ENCODE results near the gene SEMA3A. TPM values are rescaled to one million over a fixed set of nuclear protein-coding genes. Genes with fewer than 3 reads are reported as not detected.

The SEMA3A gene
- total RNA-seq, 1 experiment from 2014 or later = 54.7 TPM

DNA sequence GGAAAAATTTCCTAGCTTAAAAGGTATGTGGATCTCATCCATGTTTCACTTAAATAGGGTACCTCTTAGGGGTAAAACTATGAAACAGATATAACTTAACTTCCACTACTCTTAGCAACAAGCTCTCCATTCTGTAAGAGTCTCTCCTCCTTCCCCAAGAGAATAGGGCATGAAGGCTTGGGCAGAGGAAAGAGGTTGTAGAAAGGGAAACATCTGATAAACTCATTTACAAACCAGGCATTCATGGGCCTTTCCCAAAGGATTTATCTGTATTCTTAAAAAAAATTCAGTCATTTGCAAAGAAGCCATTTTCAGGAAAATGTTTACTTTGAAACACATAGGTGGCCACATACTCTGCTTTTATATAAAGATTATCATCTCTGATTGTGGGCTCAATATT is 82.7 kb downstream of the SEMA3A start:
- no peak for DNase-seq (ENCODE audit: low spot score)

DNA sequence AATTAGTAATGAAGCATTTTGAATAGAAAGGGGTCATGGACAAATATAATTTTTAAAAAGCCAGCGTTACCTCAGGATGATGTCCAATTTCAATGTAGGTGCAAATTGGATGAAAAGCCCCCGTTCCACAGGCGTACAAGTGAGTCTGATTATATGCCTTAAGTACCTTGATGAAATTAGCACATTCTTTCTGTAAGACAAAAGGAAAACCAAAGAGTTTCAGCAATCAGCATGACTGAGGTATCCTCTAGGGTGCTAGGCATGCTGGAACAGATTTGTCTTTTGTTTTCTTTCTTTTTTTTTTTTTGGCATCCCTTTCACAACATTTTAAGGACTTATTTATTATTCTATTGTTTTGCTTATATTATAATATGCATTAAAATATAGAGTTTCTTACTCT is 84.2 kb downstream of the SEMA3A start:
- DNase-seq (ENCODE audit: low spot score) = no peak

DNA sequence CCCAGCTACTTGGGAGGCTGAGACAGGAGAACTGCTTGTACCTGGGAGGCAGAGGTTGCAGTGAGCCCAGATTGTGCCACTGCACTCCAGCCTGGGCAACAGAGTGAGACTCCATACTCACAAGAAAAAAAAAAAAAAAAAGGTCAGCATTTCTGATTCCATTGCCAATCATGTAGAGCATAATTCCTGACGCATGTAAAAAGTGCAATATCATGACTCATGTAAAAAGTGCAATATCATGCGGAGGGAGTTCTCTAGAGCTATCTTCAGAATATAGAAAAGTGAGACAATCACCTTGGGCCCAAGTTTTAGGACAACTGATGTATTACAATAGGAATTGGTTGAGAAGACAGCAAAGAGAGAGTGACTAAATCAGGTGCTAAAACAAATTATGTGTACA is 85.8 kb downstream of the SEMA3A start:
- DNase-seq (ENCODE audit: low spot score) = no peak

DNA sequence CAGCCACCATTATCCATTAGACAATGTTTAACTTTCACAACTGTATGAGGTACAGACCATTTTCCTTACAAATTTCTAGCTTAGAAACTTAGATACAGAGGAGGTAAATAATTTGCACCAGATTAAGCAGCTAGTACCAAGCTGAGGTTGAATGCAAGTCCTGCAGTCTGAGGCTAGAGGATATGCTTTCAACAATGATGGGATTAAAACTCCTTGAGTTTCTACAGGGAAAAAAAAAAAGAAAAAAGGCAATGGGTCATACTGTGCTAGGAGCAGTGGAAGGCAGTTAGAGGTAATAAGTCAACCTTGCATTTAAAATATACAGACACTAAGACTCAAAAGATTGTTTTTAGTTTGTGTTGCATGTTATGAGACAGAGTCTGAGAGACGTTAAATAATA is 86.5 kb downstream of the SEMA3A start:
- DNase-seq (ENCODE audit: low spot score) = no peak

DNA sequence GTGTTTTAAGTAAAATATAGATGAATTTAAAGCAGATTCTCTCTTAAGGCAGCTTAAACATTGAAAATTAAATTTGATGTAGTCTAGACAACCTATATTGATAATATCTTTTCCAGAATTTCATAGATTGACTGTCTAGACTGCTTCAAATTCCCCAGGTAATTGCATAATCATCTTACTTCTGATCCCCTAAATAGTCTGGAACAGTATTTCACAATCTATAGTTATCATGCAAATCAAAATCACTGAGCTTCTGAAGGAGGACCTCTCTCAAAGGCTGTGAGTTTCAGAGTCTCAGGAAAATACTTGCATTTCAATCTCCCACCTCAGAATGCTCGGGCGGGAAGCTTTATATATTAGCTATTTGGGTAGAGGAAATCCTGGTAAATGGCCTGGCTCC is 87.3 kb downstream of the SEMA3A start:
- no peak for DNase-seq (ENCODE audit: low spot score)

DNA sequence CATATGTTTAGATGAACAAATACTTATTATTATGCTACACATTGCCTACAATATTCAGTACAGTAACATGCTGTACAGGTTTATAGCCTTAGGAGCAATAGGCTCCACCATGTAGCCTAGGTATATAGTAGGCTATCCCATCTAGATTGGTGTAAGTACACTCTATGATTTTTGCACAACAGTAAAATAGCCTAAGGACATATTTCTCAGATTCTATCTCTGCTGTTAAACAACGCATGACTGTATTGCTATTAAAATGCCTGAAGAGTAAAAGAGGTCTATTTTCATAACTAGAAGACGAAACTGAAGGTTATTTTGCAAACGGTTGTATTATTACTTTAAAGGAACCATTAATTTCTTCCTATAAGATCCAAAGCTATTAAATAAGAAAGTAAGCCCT is 88.3 kb downstream of the SEMA3A start:
- DNase-seq (ENCODE audit: low spot score) = no peak

DNA sequence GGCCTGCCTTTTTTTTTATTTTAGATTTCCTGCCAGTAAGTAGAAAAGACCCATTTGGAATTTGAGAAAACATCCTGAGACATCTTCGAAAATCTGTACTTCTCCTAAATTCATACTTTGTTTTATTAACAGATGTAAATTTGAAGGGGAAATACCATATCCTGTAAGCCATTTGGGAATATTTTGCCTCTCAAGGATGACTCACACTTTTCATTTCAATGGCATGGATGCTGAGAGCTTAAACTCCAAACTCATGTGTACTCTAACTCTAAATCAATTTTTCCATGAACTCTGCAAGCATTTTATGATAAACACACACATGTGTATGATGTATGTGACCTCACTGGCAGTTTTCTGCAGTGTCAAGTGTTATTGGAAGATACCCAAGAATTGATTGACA is 89.0 kb downstream of the SEMA3A start:
- no peak for DNase-seq (ENCODE audit: low spot score)

DNA sequence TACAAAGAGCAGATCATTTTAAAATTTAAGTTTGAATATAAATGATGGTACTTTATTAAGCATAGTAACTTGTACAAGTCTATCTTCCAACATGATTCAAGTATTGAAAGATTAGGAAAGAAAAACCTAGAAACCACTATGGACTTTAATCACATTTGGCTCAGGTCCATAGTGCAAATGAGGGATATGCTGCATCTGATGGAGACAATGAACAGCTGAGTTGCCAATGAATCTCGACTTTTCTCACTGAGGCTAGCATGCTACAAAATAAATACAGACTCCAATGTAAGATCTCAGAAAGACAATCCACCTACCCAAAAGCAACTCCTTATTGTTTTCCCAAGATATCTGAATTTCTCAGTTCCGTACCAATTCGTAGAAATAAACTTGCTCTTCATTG is 89.8 kb downstream of the SEMA3A start:
- DNase-seq (ENCODE audit: low spot score) = no peak

DNA sequence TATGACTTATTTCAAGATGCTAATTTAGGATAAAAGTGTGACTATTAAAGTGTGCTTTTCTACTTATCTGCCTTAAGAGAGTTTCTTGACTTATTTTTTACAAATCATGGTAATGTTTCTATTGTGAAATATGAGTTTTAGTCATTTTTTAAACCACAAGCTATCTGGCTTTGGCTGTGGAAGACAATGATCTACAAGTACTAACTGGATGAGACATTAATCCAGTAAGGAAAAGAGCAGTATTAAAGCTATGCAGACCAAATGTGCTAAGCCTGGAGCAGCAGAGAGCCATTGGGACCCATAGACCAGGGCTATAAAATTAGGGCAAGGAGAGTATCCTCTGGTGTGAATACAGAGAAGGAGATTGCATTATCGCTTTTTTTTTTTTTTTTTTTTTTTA is 92.4 kb downstream of the SEMA3A start:
- no peak for DNase-seq (ENCODE audit: low spot score)

DNA sequence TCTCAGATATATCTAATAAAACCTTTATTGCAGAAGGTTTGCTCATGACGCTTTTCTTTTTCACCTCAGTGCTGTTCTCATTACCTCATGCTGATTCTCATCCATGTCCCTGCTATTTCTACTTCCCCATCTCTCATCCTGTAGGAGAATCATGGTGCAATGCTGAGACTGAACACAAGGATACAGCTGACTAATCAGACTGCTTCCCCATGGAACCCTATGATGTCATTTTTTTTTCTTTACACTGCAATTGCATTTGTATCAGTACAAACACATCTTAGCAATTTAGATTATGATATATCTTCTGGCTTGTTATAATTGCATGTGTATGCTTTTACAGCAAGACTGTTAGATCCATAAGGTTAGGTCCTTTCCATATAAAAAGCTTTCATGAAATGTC is 93.7 kb downstream of the SEMA3A start:
- DNase-seq (ENCODE audit: low spot score) = peak; percentile 73

DNA sequence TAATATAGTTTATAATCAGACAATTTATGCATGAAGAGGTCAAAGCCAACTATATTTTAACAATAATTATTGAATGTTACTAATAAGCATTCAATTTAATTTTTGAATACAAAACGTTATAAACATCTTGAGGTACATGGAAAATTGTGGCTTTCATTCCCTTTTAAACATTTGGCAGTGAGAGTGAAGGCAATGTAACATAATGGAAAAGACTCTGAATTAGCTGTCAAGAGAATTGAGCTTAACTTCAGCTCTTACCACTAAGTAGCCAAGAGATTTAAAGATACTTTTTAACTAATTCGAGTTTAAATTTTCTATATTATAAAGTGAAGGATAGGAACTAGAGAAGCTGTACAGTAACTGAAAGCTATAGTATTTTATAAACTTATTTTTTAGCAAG is 98.6 kb downstream of the SEMA3A start:
- no peak for DNase-seq (ENCODE audit: low spot score)

DNA sequence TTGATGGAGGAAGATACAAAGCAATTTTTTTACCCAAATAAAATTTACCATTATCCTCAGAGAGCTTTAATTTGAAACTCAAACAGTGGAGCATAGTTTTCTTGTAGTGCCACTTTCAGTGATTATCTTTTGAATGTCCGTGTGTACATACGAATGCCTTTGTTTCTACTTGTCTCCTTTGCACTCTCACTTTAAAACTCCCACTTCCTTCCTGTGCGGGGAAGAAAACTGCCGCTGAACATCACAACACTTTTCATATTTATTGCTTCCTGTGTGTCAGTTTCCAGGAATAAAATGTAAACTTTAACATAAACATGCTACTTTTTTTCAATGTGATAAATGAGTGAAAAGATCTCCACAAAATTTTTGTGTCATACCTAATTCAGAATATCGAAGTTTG is 102.4 kb downstream of the SEMA3A start:
- DNase-seq (ENCODE audit: low spot score) = peak; percentile 32

DNA sequence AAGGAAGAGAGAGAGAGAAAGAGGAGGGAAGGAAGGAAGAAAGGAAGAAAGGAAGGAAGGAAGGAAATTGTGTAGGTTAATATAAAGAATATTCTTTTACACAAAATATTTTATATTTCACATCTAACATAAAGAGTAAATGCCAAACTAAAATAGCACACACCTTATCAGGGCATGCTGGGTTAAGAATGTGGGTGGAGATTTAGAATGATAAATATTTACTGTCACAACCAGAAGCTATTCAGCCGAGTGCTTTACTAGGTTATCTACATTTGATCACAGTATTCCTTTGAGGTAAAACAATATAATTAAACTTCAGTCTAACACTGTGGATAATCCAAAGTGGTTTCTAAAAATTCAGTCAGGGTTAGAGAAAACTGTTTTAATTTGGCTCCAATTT is 103.3 kb downstream of the SEMA3A start:
- no peak for DNase-seq (ENCODE audit: low spot score)

DNA sequence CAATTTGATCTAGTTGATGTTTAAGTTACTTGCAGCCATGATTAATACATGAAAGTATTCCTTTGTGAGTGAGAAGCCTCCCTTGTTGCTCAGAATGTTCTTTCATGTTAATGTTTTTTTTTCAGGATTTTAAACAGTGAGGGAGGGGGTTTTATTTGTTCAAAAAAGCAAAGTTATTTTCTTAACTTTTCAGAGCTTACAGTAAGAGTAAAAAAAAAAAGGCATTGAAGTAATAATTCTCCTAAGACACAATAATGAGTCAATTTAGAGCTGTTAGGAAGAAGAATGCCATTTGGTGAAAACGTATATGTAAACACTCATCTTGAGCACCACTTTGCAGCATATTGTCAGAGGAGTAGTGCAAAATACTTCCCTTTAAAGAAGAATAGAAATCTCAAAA is 105.8 kb downstream of the SEMA3A start:
- DNase-seq (ENCODE audit: low spot score) = no peak

DNA sequence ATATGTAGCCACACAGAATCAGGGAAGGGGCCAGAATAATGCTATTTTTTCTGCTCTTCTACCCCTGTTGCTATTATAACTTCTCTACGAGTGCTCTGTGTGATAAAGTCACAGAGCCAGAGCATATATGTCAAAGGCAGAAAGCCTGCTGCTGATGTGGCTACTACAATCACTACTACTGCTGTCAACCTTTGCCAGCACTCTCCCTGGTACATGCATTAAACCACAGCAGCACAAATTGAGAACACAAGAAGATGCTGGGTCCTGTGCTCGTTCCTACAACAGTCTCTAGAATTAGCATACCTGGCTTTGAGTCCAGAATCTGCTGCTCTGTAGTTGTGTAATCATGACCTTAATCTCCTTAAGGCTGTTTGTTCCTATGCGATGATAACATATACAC is 108.6 kb downstream of the SEMA3A start:
- no peak for DNase-seq (ENCODE audit: low spot score)

DNA sequence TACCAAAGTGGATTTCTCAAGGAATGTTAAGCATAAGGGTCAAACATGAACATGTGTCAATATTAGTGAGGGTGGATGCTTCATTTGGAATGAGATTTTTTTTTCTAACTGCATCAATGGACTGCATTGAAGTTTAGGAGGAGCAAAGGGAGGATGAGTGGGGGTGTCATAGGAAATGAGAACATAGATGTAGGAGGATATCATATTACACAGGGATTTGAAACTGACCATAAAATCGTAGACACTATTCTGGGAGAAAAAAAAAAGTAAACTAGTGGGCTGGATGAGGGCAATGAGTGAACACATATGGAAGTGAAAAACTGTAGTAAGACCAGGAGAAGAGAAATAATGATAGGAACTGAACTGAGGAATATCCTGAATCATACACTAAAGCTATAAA is 109.4 kb downstream of the SEMA3A start:
- DNase-seq (ENCODE audit: low spot score) = peak; percentile 70

DNA sequence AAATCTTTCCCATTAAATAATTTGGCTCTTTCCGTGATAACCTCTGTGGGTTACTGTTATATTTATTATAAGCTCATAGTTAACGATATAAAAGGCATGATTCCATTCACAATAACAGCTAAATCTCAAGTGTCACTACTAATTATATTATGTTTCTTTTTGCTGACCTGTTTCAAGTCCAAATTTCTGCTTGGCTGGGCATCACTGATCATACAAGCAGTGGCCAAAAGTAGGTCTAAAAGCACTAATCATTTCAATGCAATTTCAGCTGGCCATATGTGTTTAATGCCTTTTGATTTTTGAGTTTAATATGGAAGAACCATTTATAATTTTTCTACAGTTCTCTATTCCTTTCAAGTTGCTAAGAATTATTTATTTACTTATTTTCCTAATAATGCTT is 110.7 kb downstream of the SEMA3A start:
- no peak for DNase-seq (ENCODE audit: low spot score)

DNA sequence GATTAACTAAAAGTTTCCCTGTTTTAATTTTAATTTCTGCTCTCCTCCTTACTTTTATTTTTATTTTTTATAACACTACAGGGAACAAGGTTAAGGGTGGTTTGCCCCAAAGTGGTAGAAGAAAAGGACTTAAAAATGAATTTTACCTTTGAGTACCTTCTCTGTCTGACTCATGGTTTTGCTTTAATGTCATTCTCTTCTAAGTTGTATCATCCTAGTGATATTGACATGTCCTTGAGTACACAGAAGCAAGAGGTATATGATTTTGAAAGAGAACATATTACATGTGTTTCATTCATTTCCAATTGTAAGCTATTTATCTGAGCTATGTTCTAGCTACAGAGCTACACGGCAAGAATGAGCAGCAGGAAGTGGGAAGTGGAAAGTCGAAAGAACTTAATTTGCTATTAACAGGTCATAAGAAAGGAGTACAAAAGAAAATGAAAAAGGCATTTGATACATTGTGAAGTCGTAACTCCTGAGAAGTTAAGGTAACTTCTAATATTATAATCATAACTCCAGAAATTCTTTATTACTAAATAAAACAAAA is 112.5 kb downstream of the SEMA3A start:
- no peak for DNase-seq (ENCODE audit: low spot score)

DNA sequence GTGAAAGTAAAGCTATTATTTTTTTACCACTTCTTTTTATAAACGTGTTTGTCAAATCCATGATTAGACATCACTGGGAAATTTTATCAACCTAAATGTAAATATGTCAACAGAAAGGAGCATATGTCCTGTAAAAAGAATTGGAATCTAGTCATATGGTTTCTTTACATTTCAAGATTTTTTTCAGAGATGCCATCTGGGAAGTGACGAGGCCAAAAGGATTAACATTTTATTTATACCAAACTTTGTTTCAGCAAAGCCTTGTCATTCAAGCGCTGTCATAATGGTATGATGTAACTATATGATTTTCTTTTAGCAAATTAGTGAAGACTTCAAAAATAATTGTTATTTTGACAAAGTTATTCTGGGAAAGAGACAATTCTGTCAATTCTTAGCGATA is 117.3 kb downstream of the SEMA3A start:
- no peak for DNase-seq (ENCODE audit: low spot score)

DNA sequence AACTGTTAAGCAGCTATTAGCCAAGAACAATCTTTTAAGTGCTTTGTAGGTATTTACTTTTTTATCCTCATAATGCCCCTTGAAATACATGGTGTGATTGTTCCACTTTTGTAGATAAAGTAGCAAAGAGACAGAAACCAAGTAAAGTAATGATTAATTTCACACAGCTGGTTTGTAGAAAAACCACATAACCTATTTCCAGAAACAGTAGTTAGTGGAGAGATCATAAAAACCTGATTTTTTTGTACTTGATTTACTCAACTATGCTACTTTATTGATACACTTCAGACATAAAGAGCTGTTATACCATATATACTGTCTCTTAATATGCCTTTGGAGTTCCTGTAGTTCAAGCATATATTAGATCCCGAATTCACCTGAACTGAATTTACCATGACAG is 118.4 kb downstream of the SEMA3A start:
- DNase-seq (ENCODE audit: low spot score) = no peak

DNA sequence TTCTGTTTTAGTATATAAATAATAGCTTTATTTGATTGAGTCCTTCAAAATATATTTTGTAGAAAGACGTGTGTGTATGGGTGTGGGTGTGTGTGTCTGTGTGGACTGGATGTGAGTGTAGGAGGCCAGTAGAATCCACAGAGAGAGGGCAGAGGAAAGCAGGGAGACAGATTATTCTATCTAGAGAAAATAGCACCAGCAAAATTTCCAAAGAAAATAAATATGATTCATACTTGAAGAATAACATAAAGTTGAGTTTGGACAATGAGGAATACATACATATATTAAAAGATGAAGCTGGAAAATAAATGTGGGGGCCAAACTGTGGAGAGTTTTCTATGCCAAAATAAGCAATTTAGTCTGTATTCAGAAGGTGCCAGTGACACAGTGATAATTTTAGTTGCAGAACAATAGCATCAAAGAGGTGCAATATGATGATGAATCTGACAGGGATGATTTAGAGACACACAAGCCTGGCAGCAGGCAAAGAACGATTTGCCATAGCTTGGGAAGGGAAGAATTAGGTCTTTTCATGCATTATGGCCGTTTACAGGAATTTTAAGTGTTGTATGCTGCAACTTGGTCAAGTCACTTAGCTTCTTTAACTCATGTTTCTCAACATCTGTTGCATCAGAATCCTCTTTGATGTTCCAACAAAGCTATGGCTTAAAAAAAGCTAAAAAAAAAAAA is 121.3 kb downstream of the SEMA3A start:
- no peak for DNase-seq (ENCODE audit: low spot score)

DNA sequence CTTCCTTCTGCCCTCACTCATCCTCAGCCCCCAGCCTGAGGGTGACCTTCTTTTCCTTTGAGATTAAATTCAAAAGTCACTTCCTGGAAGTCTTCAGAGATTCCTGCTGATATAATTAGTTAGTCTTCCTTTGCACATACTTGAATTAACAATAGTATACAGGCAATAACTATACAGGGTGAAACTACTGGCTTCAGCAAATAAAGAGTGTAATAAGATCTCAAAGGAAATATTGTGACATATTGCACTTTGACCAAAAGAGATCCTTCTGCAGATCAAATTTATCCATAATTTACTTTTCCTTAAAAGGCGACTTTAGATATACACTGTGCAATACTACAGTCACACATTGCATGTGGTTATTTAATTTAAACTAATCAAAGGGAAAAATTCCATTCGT is 123.8 kb downstream of the SEMA3A start:
- DNase-seq (ENCODE audit: low spot score) = no peak

DNA sequence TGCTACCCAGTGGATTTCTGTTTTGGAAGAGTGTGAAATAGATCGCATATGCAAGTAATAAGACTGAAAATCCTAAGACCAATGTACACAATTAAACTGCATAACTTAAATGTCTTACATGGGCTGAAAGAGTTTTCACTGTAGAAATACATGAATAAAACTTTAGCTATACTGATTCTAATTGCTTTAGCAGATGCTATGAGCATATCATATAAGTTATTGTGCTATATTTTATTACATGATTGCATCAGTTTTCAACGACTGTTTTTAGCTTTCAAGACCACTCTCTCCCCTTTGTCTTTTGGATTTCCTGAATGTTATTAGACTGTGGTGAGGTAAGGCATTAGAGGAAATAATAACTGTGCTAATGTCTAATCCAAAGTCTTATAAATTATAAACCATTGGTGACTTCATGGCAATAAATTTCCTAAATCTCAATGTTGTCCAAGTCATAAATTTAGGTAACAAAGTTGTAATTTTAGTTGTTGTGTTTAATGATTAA is 124.5 kb downstream of the SEMA3A start:
- no peak for DNase-seq (ENCODE audit: low spot score)

DNA sequence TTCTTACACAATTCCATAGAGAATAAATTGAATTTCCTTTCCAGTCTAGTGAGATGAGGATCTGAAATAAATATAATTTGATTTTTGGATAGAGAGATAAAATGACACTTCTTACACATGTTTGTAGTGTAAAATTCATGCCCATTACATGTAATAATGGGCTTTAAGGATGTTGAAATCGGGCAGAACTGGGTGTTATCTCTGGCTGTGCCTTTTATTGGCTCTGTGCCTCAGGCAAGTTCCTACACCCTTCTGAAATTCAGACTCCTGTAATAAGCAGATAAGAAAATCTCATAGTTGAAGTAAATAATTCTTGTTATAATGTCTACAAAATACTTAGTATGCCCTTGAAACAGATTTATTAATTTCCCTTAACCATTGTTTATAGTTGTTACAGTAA is 125.6 kb downstream of the SEMA3A start:
- no peak for DNase-seq (ENCODE audit: low spot score)

Measured in H4 (cell line).